HEK293T (cell line): ENCODE results near the gene RAD51B.

Source experiments
- CTCF ChIA-PET: fragments of 350-600 bp; formaldehyde crosslinking; extraction: SDS; loops from one replicate; lab custom pipeline; 2021; ENCODE audit warnings: antibody characterized with exemption, inconsistent platforms; lab: Yijun Ruan, JAX
- POLR2A ChIA-PET: fragments of 350-600 bp; formaldehyde crosslinking; extraction: SDS; loops from one replicate; lab custom pipeline; 2020; ENCODE audit warnings: antibody characterized with exemption, inconsistent platforms; lab: Yijun Ruan, JAX
- DNase-seq: peaks from one replicate; pipeline ENCODE4 v3.0.0; 2012; ENCODE audit warnings: mixed read lengths; ENCODE audit errors: extremely low spot score
- ARNT ChIP-seq: fragments of 450-650 bp; IDR thresholded peaks from 2 replicates; pipeline ENCODE4 v1.6.1; 2017; ENCODE audit warnings: mild to moderate bottlenecking
- BHLHE40 ChIP-seq: fragments of 450-650 bp; IDR thresholded peaks from 2 replicates; pipeline ENCODE4 v1.6.1; 2016; ENCODE audit warnings: mild to moderate bottlenecking, moderate library complexity, borderline replicate concordance
- CTBP1 ChIP-seq: fragments of 450-650 bp; IDR thresholded peaks from 2 replicates; pipeline ENCODE4 v1.6.1; 2016; ENCODE audit warnings: borderline replicate concordance
- ELF4 ChIP-seq: fragments of 450-650 bp; IDR thresholded peaks from 2 replicates; pipeline ENCODE4 v1.6.1; 2017; ENCODE audit warnings: antibody characterized with exemption
- FOXA1 ChIP-seq: fragments of 450-650 bp; IDR thresholded peaks from 2 replicates; pipeline ENCODE4 v1.6.1; 2016; ENCODE audit warnings: mild to moderate bottlenecking
- FOXK2 ChIP-seq: fragments of 450-650 bp; IDR thresholded peaks from 2 replicates; pipeline ENCODE4 v1.6.1; 2016; ENCODE audit warnings: mild to moderate bottlenecking
- FOXM1 ChIP-seq: fragments of 450-650 bp; IDR thresholded peaks from 2 replicates; pipeline ENCODE4 v1.6.1; 2017; ENCODE audit warnings: mild to moderate bottlenecking, borderline replicate concordance
- HDGF ChIP-seq: fragments of 450-650 bp; IDR thresholded peaks from 2 replicates; pipeline ENCODE4 v1.6.1; 2017; ENCODE audit warnings: antibody characterized with exemption, borderline replicate concordance
- L3MBTL2 ChIP-seq: fragments of 450-650 bp; conservative IDR thresholded peaks from 2 replicates; pipeline ENCODE4 v1.6.1; 2016; ENCODE audit warnings: mild to moderate bottlenecking
- LEF1 ChIP-seq: fragments of 450-650 bp; IDR thresholded peaks from 2 replicates; pipeline ENCODE4 v1.6.1; 2017; ENCODE audit warnings: mild to moderate bottlenecking, borderline replicate concordance
- NFRKB ChIP-seq: fragments of 450-650 bp; IDR thresholded peaks from 2 replicates; pipeline ENCODE4 v1.6.1; 2016; ENCODE audit warnings: mild to moderate bottlenecking, moderate library complexity
- SP1 ChIP-seq: fragments of 450-650 bp; IDR thresholded peaks from 2 replicates; pipeline ENCODE4 v1.6.1; 2017
- SUZ12 ChIP-seq: fragments of 450-650 bp; IDR thresholded peaks from 2 replicates; pipeline ENCODE4 v1.6.1; 2016; ENCODE audit warnings: mild to moderate bottlenecking
- TARDBP ChIP-seq: fragments of 450-650 bp; IDR thresholded peaks from 2 replicates; pipeline ENCODE4 v1.6.1; 2016
- ZNF384 ChIP-seq: fragments of 450-650 bp; IDR thresholded peaks from 2 replicates; pipeline ENCODE4 v1.6.1; 2016
- TF ChIP-seq, protein P1 (sequence below): fragments of 450-650 bp; IDR thresholded peaks from 2 replicates; pipeline ENCODE4 v1.6.1; 2016

Gene RAD51B

GRCh38 chr14:68714991-68715924 is 895.7 kb downstream of the RAD51B start:
- no peak for DNase-seq
- ChIA-PET CTCF (interaction anchor here (1.0 kb wide), 1 partner anchor 422 kb away, joined by 3 read pairs; no protein-coding TSS in a partner anchor), POLR2A (no interaction called here)
- TF ChIP-seq FOXK2 (no peak), FOXA1 (no peak), NFRKB (no peak), SP1 (no peak), LEF1 (no peak), ARNT (no peak), BHLHE40 (no peak), SUZ12 (no peak), L3MBTL2 (no peak), CTBP1 (no peak), ZNF384 (no peak), FOXM1 (no peak), ELF4 (no peak), HDGF (no peak), TARDBP (no peak)
- TF ChIP-seq, protein P1, sequence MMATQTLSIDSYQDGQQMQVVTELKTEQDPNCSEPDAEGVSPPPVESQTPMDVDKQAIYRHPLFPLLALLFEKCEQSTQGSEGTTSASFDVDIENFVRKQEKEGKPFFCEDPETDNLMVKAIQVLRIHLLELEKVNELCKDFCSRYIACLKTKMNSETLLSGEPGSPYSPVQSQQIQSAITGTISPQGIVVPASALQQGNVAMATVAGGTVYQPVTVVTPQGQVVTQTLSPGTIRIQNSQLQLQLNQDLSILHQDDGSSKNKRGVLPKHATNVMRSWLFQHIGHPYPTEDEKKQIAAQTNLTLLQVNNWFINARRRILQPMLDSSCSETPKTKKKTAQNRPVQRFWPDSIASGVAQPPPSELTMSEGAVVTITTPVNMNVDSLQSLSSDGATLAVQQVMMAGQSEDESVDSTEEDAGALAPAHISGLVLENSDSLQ = no peak

GRCh38 chr14:68716698-68717097 is 897.1 kb downstream of the RAD51B start:
- no peak for DNase-seq
- POLR2A ChIA-PET = no interaction called here
- TF ChIP-seq LEF1 = no peak
- TF ChIP-seq FOXA1 = no peak
- no peak for TF ChIP-seq HDGF
- no peak for TF ChIP-seq ZNF384
- no peak for TF ChIP-seq SP1
- TF ChIP-seq ARNT = no peak
- TF ChIP-seq SUZ12 = no peak
- TF ChIP-seq, protein P1 = no peak
- CTCF ChIA-PET = no interaction called here

DNA sequence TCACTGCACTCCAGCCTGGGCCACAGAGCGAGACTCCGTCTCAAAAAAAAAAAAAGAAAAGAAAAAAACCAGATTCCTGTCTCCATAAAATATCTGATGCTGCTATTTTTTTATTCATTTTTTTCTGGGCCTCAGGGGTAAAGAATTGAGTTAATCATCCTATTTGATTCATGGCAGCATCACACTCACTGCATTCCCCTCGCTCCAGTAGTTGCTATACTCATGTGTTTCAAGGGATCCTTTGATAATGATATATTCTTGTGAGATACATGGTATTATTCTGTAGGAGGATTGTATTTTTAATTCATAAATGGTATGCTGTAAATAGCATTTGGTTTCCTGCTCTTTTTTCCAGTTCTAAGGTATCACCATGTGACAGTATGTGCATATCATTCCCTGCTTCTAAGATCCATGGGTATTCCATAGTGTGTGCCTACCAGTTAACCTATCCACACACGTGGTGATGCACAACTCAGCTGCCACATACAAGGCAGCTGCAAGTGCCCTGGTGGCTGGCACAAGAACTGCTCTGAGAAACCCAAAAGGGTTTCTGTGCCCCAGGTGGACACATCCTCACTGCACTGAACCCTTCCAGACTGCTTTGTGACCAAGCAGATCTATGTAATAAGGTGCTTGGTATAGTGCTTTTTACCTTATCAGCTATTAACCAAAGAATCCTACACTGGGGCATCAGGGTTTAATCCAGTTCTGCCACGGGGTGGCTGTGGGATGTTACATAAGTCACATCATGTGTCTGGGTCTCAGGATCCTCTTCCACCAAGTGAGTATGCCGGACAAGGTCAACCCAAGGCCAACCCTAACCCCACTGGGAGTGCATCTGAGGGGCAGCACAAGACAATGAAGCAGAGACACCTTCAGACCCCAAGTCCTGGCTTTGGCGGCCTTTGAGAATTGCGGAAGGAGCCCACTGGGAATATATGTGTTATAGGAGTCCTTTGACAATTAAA is 898.7 kb downstream of the RAD51B start:
- ChIA-PET POLR2A (no interaction called here), CTCF (no interaction called here)
- TF ChIP-seq LEF1 (no peak), FOXM1 (no peak), HDGF (no peak), TARDBP (no peak)
- peak; percentile 30 for DNase-seq

DNA sequence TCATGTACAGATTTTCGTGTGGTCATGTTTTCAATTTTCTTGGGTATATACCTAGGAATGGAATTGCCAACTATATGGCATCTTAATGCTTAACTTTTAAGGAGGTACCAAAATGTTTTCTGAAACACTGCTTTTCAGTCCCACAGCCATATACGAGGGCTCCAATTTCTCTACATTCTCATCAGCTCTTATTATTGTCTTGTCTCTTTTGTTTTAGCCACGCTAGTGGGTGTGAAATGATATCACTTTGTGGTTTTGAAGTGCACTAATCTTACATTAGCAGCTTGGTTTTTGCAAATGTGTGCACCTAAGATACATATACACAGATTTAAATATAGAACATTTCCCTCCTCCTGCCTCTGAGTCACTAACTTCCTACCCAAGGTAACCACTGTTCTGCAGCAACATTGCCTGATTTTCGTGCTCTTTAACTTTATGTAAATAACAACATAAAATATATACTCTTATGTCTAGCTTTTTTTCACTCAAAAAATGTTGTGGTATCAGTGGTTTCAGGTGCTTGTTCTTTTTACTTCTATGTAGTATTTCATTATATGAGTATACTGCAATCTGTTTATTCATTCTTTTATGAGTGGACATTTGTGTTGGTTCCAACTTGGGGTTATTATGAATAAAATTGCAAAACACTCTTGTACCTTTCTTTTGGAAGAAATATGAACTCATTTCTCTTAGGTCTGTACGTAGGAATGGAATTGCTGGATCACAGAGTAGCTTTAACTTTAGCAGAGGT is 900.2 kb downstream of the RAD51B start:
- DNase-seq = no peak
- TF ChIP-seq FOXK2 = no peak
- POLR2A ChIA-PET = no interaction called here
- CTCF ChIA-PET = no interaction called here

DNA sequence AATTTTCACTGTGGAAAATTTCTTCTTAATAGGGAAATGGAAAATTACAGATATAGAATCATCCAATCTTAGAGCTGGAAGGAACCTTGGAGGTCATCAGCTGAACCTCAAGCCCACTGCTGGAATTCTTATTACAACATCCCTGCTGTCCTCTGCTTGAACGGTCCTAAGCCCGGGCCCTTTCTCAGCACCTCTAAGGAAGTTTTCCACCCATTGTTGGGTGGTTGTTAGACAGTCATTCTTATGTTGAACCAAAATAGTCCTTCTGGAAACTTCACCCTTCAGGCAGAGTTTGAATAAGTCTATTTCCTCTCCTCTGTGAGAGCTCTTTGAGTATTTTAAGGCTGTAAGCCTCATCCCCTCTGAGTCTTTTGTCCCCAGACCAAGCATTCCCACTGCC is 902.6 kb downstream of the RAD51B start:
- CTCF ChIA-PET = no interaction called here

More for the DNA sequence above, 902.6 kb downstream of the RAD51B start:
- POLR2A ChIA-PET = no interaction called here
- TF ChIP-seq FOXM1 (no peak), L3MBTL2 (no peak), HDGF (no peak), FOXA1 (no peak), ZNF384 (no peak), BHLHE40 (no peak), CTBP1 (no peak), SP1 (no peak), ARNT (no peak), FOXK2 (no peak), SUZ12 (no peak), TARDBP (no peak), ELF4 (no peak), LEF1 (no peak), NFRKB (no peak)
- TF ChIP-seq, protein P1 = no peak
- no peak for DNase-seq
